Measurements from ENCODE around the gene HDLBP.

HDLBP gene

GRCh38 chr2:241189856-241190201 is 125.6 kb downstream of the HDLBP start:
- Histone ChIP-seq H3K27me3 (ENCODE audit: control insufficient read depth, insufficient read depth, low read length) (no peaks in the 10 kb centered on the region), H2AFZ (no peak overlapping the region), H3K27ac (no peak overlapping the region), H3K9me3 (ENCODE audit: control insufficient read depth, low read length) (no peaks in the 10 kb centered on the region), H3K4me2 (ENCODE audit: low read length) (no peak overlapping the region), H3K9ac (no peak overlapping the region), H3K36me3 (ENCODE audit: control insufficient read depth, insufficient read depth, low read length) (no peaks in the 10 kb centered on the region), H3K4me1 (no peaks in the 10 kb centered on the region), H3K79me2 (no peaks in the 10 kb centered on the region), H3K4me3 (ENCODE audit: low read depth, low read length) (no peak overlapping the region)
- TF ChIP-seq CTCF (IDR thresholded peaks at IDR 0.05), result no peak

- no peaks in the 10 kb centered on the region for H3K9me3 ChIP-seq (ENCODE audit: control insufficient read depth, low read length)
- H3K4me3 ChIP-seq (ENCODE audit: low read depth, low read length), result no peak overlapping the region
- no peak overlapping the region for H3K9ac ChIP-seq
- no peaks in the 10 kb centered on the region for H3K4me1 ChIP-seq
- H3K36me3 ChIP-seq (ENCODE audit: control insufficient read depth, insufficient read depth, low read length), result no peaks in the 10 kb centered on the region
- no peak overlapping the region for H3K27ac ChIP-seq
- H3K4me2 ChIP-seq (ENCODE audit: low read length), result no peak overlapping the region
- no peak for TF ChIP-seq CTCF (IDR thresholded peaks at IDR 0.05)
- no peak overlapping the region for H2AFZ ChIP-seq
- H3K27me3 ChIP-seq (ENCODE audit: control insufficient read depth, insufficient read depth, low read length), result no peaks in the 10 kb centered on the region
- no peaks in the 10 kb centered on the region for H3K79me2 ChIP-seq
Observed at GRCh38 chr2:241189093-241189855, 126.2 kb downstream of the HDLBP start.

- H3K9me3 ChIP-seq (ENCODE audit: control insufficient read depth, low read length), result no peaks in the 10 kb centered on the region
- no peak within 1 kb of the TSS for H3K27ac ChIP-seq
- no peak within 1 kb of the TSS for H2AFZ ChIP-seq
- no peak within 1 kb of the TSS for H3K4me2 ChIP-seq (ENCODE audit: low read length)
- no peak for TF ChIP-seq CTCF (IDR thresholded peaks at IDR 0.05)
- no peaks in the 10 kb centered on the region for H3K27me3 ChIP-seq (ENCODE audit: control insufficient read depth, insufficient read depth, low read length)
- H3K79me2 ChIP-seq, result no peaks in the 10 kb centered on the region
- H3K4me3 ChIP-seq (ENCODE audit: low read depth, low read length), result no peak within 1 kb of the TSS
- no peaks in the 10 kb centered on the region for H3K36me3 ChIP-seq (ENCODE audit: control insufficient read depth, insufficient read depth, low read length)
- no peaks in the 10 kb centered on the region for H3K4me1 ChIP-seq
- H3K9ac ChIP-seq, result no peak within 1 kb of the TSS
Observed at GRCh38 chr2:241188361-241189092, 126.9 kb downstream of the HDLBP start, which contains the start of gene ANO7. TSS of gene ANO7 (plus strand) at chr2:241188677. CDS start at chr2:241190064, 1,387 bp downstream.

- Histone ChIP-seq H3K4me1 (no peaks in the 10 kb centered on the region), H3K27ac (no peak overlapping the region), H2AFZ (no peak overlapping the region), H3K9ac (no peak overlapping the region), H3K4me3 (ENCODE audit: low read depth, low read length) (no peak overlapping the region), H3K9me3 (ENCODE audit: control insufficient read depth, low read length) (no peaks in the 10 kb centered on the region), H3K79me2 (no peaks in the 10 kb centered on the region), H3K36me3 (ENCODE audit: control insufficient read depth, insufficient read depth, low read length) (no peaks in the 10 kb centered on the region), H3K4me2 (ENCODE audit: low read length) (no peak overlapping the region), H3K27me3 (ENCODE audit: control insufficient read depth, insufficient read depth, low read length) (no peaks in the 10 kb centered on the region)
- no peak for TF ChIP-seq CTCF (IDR thresholded peaks at IDR 0.05)
Observed at GRCh38 chr2:241187918-241188234, 127.6 kb downstream of the HDLBP start.

Measured in parathyroid adenoma (tissue), 2 donors.